Choroid plexus epithelial cell (primary cell): Measurements from ENCODE around the gene SLC35B4.

Experiments
- DNase-seq: peaks from one replicate; pipeline ENCODE4 v3.0.0-alpha.2; 2010; ENCODE audit warnings: low read depth
- H3K4me3 ChIP-seq: 2 replicates; pipeline ENCODE4 v1.5.1; 2011; ENCODE audit warnings: low read depth, mild to moderate bottlenecking, control low read depth, low read length, moderate library complexity
- TF ChIP-seq, protein P1 (sequence below): conservative IDR thresholded peaks from 2 replicates; pipeline ENCODE4 v1.5.1; 2011; ENCODE audit warnings: low read depth, mild to moderate bottlenecking, control low read depth, inconsistent platforms, low read length, moderate library complexity

SLC35B4 gene, protein sequence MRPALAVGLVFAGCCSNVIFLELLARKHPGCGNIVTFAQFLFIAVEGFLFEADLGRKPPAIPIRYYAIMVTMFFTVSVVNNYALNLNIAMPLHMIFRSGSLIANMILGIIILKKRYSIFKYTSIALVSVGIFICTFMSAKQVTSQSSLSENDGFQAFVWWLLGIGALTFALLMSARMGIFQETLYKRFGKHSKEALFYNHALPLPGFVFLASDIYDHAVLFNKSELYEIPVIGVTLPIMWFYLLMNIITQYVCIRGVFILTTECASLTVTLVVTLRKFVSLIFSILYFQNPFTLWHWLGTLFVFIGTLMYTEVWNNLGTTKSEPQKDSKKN

DNA sequence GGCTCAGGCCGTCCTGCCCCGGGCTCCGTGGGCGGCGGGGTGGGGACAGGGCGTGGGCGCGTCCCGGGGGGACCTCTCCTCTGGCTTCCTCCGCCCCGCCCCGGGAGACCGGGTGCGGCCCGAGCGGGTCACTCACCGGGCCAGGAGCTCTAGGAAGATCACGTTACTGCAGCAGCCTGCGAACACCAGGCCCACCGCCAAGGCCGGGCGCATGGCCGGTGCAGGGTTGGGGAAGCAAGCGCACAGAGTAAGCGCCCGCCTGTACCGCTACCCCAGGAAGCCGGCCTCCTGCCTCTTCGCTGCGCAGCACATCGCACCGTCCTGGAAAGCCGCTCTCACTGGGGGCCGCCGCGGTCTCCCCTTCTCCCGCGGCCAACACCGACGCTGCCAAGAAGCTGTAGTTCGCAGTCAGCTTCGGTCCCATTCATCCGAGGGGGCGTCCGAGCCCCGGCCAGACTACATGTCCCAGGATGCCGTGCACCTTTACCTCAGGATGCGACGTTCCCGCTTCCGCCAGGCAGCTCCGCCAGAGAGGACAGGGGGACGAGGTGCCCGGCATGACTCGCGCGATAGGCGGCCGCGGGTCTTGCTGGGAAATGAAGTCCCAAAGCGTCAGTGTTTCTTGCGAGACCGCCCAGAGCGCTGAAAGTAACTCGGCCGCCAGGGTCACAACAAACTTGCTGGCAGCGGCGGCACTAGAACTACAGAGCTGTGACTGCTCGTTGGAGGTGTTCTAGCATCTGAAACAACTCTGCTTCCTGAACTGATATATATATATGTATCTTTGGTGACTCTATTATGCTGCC, at the start of gene SLC35B4:
Gene SLC35B4 (minus strand): TSS at position 392 of the 806 bp plus-strand sequence. CDS start 179 bp downstream, at position 213.
- DNase-seq, result peak; percentile 98
- H3K4me3 ChIP-seq, result peak within 1 kb of the TSS; percentile 81
- TF ChIP-seq, protein P1, sequence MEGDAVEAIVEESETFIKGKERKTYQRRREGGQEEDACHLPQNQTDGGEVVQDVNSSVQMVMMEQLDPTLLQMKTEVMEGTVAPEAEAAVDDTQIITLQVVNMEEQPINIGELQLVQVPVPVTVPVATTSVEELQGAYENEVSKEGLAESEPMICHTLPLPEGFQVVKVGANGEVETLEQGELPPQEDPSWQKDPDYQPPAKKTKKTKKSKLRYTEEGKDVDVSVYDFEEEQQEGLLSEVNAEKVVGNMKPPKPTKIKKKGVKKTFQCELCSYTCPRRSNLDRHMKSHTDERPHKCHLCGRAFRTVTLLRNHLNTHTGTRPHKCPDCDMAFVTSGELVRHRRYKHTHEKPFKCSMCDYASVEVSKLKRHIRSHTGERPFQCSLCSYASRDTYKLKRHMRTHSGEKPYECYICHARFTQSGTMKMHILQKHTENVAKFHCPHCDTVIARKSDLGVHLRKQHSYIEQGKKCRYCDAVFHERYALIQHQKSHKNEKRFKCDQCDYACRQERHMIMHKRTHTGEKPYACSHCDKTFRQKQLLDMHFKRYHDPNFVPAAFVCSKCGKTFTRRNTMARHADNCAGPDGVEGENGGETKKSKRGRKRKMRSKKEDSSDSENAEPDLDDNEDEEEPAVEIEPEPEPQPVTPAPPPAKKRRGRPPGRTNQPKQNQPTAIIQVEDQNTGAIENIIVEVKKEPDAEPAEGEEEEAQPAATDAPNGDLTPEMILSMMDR, result peak; percentile 33

DNA sequence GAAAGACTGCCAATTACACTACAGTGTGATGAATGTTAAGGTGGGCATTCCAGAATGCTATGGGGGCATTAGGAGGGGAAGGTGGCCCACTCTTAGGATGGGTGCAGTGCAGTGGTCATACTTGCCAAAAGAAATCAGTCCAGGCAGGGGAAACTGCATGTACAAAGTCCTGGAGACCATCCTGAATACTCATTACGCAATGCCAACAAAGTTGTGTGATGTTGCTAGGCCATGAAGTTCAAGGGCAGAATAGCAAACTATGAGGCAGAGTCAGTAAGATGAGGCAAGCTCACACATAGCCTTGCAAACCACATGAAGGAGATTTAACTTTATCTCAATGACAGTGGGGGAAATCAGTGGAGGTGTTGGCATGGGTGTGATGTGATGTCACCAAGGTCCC, 49.8 kb upstream of the SLC35B4 start:
- no peak for DNase-seq
- TF ChIP-seq, protein P1, result no peak
- H3K4me3 ChIP-seq, result no peak overlapping the region

DNA sequence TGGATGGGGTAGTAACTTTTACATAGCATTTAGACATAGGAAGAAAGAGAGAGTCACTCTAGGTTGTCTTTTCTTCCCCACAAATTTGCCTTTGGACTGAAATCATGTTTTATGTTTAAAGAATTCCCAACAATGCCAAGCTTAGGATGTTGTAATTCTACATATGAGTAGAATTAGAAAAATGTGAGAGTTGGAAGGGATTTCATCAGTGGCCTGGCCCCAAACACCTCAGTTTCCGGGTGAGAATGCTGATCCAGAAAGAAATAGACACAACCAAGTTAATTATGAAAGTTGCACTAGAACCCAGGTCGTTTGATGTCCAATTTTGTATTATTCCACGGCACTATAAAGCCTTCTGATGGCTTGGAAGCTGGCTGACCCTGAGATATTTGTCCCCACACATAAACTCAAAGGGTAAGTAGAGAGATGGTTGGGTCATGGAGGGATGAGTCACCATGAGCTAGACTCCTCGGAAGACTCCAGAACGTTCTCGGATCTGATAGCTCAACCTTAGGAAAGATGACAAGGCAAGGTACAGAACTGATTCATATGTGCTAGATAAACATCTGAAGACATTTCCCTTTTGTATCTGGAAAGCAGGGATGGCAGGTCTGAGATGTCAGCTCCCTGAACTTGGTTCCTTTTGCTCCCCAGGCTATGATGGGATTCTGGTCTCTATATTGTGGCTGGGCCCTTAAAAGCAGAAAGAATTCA, 48.8 kb upstream of the SLC35B4 start:
- peak; percentile 40 for DNase-seq
- no peak overlapping the region for H3K4me3 ChIP-seq
- TF ChIP-seq, protein P1, result no peak

DNA sequence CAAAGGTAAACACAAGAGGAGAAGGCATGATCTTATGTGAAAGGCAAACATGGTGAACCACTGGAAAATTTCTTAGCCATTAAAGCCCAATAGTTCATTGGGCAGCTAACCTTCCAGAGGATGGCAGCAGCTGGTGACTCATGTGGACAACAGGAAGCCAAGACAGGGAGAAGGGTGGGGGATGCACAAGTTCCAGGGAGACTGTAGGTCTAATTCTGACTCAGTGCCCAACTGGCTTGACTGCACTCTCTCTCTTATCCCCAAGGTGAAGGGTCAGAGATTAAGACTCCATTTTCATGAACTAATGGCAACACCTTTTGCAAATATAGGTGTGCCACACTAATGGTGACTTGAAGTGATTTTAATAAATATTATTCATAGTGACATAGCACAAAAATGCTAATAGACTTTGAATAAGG, 47.9 kb upstream of the SLC35B4 start:
- H3K4me3 ChIP-seq, result no peak overlapping the region
- no peak for DNase-seq
- TF ChIP-seq, protein P1, result no peak

DNA sequence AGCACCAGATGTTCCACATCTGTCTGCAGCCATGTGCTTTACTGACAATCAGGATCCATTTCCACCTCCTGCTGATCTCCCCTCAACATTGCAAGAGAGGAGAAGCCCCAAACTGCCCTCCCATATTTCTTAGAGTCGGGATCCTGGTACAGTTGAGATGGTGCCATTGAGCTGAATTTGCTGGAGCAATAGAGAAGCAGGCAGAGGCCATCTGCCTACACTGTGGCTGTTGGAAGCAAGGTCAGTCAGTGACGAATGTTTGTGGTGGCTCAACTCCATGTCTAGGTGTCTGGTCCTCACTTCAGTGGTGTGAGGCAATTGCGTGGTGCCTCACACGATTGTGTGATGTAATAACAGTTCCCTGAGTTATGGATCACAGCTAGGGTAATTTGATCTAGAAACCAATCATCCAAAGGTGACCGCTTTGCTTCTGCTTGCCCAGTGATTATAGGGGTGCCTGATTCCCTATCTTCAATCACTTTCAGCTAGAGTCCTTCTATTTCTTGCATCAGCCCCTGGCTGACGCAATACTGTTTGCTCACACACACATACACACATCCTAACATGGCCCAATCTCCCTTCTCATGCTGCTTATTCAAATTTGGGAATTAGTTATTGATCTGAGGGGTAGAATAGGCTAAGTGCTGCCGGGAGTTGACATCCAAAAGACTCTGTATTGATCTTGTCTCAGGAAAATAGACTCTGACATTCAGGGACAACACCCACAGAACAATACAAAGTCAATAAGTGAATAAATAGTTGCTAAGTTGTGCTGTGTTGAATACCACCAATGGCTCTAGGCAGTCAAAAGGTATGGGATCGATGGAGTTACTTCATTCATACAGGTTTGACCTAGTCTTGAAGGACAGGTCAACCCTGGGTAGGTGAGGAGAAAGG, 46.1 kb upstream of the SLC35B4 start:
- TF ChIP-seq, protein P1, result no peak
- H3K4me3 ChIP-seq, result no peak overlapping the region
- DNase-seq, result peak; percentile 38

DNA sequence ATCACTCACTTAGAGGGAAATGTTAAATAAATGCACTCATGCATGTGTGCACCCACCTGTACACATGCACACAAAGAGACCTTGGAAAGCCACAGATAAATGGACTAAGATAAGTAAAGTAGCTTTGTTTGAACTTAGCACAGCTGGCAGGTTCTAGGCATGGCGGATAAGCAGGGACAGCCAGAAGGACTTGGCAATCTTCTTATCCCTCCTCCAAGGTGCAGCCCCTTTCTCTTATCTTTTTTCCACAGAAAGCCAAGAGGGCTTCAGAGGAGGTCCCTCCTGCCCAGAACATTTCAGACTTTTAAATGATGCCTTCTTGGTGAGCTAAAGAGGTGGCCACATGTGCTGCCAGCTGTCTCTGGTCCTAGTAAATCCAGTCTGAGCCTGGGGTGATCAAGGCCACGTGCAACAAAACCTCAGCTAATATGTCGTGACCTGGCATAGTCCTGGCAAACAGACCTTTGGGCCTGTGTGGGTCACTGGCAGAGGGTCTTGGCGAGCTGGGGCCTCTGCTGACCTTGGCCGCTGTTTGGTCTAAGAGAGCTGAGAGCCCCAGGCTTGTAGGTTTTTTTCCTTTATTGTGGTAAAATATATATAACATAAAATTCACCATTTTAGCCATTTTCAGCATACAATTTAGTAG, 43.2 kb upstream of the SLC35B4 start:
- H3K4me3 ChIP-seq, result no peak overlapping the region
- TF ChIP-seq, protein P1, result no peak
- no peak for DNase-seq
